Activated CD4-positive, alpha-beta memory T cell treated with anti-CD3 and anti-CD28 coated beads for 36 hours (primary cell): ENCODE measurements around the gene SDE2. TPM values are rescaled to one million over a fixed set of nuclear protein-coding genes. Genes with fewer than 3 reads are reported as not detected.
"Not testable (repeated sequence)": the region's sequence is repeated elsewhere in the genome, so short reads cannot be mapped to it uniquely, and the experiment has no call there.

ENCODE experiments used
- CTCF ChIA-PET: fragments of 350-600 bp; sonication (Branson Sonifier 250); formaldehyde crosslinking; loops from one replicate; lab custom pipeline; 2021; ENCODE audit warnings: antibody characterized with exemption, inconsistent platforms; lab: Charles Lee
- POLR2A ChIA-PET: fragments of 350-600 bp; sonication (Branson Sonifier 250); formaldehyde crosslinking; loops from one replicate; lab custom pipeline; 2021; ENCODE audit warnings: antibody characterized with exemption; lab: Charles Lee
- DNase-seq: peaks from one replicate; pipeline ENCODE4 v3.0.0-alpha.2; 2020
- H3K27ac Mint-ChIP-seq: one replicate; pipeline ENCODE4 v1.8.0; 2021; ENCODE audit warnings: mixed read lengths
- H3K27me3 Mint-ChIP-seq: one replicate; pipeline ENCODE4 v1.8.0; 2021; ENCODE audit warnings: mixed read lengths
- H3K36me3 Mint-ChIP-seq: one replicate; pipeline ENCODE4 v1.8.0; 2021; ENCODE audit warnings: mixed read lengths
- H3K4me1 Mint-ChIP-seq: one replicate; pipeline ENCODE4 v1.8.0; 2021; ENCODE audit warnings: low read depth, mixed read lengths
- H3K4me3 Mint-ChIP-seq: one replicate; pipeline ENCODE4 v1.8.0; 2021; ENCODE audit warnings: mild to moderate bottlenecking, mixed read lengths
- H3K9me3 Mint-ChIP-seq: one replicate; pipeline ENCODE4 v1.8.0; 2021; ENCODE audit warnings: mixed read lengths
- intact Hi-C: fragments of 100-400 bp; cut with micrococcal nuclease; formaldehyde crosslinking; loops from one replicate; pipeline ENCODE4 v1.15.1; 2023
- total RNA-seq, 2 experiments: library from RNA; stranded (reverse); gene quantifications; one replicate each; pipeline ENCODE4 v1.2.3, GENCODE V29; 2021

Gene SDE2
- total RNA-seq, 2 experiments from 2014 or later: 18.0 to 18.2 TPM

DNA sequence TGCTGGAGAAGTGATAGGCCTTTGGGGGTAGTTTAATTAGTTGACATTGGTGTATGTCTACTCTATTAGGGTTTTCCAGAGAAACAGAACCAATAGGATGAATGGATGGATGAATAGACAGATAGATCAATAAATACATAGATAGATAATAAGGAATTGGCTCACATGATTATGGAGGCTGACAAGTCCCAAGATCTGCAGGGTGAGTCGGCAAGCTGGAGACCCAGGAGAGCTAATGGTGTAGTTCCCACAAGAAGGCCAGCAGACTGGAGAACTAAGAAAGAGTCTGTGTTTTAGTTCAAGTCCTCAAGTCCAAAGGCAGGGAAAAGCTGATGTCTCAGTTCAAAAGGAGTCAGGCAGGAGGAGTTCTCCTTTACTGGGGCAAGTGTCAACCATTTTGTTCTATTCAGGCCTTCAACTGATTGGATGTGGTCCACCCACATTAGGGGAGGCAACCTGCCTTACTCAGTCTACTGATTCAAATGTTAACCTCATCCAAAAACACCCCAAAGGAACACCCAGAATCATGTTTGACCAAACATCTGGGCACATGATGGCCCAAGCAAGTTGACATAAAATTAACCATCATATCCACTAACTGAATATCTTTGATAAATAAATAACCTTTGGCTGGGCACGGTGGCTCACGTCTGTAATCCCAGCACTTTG lies 4.5 kb upstream of the SDE2 start:
- ChIA-PET CTCF (interaction anchor here (1.2 to 2.7 kb wide), 2 partner anchors 61 kb away, joined by 3 to 12 read pairs; no protein-coding TSS in a partner anchor), POLR2A (interaction anchor here (1.2 kb wide), 1 partner anchor 59 kb away, joined by 6 read pairs; the partner anchor contains the start of gene H3-3A)
- Mint-ChIP-seq H3K4me1 (peaks cover 39% of the 10 kb centered on the region), H3K27me3 (no peaks in the 10 kb centered on the region), H3K27ac (peak overlapping the region; percentile 59), H3K4me3 (no peak overlapping the region), H3K36me3 (peaks cover 4% of the 10 kb centered on the region), H3K9me3 (no peaks in the 10 kb centered on the region)
- DNase-seq: no peak
- intact Hi-C loops: loop anchor here (2.0 to 10.0 kb wide), 2 partner anchors 403 to 1569 kb away; partner anchors contain the start of gene WDR26

DNA sequence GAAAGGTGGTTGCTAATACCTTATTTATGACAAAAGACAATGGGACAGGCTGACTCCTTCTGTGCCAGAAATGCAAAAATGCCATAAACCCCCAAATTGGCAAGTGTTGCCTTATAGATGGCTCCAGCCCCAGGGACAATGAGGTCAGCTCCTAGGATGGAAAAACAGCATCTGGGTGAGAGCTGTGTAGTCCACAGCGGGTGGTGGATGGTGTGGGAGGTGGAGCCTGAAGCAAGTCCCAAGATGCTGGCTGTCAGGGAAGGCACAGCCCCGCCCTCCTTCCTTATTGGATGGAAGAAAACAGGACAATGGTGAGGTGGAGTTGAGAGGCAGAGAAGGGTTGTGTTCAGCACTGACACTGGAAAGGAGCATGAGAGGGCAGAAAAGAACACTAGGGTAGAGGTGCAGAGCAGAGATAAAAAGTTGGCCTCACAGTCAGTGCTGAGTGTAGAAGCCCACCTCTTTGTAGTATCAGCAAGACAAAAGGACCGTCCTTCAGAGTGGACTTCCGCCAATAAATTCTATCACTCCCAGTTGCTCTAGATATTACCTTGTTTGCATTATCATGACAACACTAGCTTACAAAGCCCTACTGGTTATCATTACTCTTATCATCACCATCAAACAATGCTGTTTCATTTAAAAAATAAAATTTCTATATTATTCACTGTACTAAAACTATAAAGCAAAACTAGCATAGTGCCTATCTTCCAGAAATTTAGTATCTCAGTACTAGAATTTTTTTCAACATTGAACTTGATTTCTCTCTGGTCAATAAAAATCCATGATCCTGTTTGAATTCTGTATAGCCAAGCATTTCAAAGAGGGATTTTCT lies 3.7 kb upstream of the SDE2 start:
- peak overlapping the region; percentile 28 for H3K4me3 Mint-ChIP-seq
- intact Hi-C loops: loop anchor here (2.0 to 10.0 kb wide), 2 partner anchors 404 to 1568 kb away; partner anchors contain the start of gene WDR26
- ChIA-PET POLR2A (interaction anchor here (2.1 kb wide), 1 partner anchor 60 kb away, joined by 7 read pairs; the partner anchor contains the start of gene H3-3A), CTCF (interaction anchor here (1.2 kb wide), 1 partner anchor 62 kb away, joined by 3 read pairs; no protein-coding TSS in a partner anchor)
- no peaks in the 10 kb centered on the region for H3K9me3 Mint-ChIP-seq
- peaks cover 42% of the 10 kb centered on the region for H3K4me1 Mint-ChIP-seq
- DNase-seq: peak; percentile 59
- peak overlapping the region; percentile 82 for H3K27ac Mint-ChIP-seq
- no peaks in the 10 kb centered on the region for H3K27me3 Mint-ChIP-seq
- H3K36me3 Mint-ChIP-seq: peaks cover 8% of the 10 kb centered on the region

DNA sequence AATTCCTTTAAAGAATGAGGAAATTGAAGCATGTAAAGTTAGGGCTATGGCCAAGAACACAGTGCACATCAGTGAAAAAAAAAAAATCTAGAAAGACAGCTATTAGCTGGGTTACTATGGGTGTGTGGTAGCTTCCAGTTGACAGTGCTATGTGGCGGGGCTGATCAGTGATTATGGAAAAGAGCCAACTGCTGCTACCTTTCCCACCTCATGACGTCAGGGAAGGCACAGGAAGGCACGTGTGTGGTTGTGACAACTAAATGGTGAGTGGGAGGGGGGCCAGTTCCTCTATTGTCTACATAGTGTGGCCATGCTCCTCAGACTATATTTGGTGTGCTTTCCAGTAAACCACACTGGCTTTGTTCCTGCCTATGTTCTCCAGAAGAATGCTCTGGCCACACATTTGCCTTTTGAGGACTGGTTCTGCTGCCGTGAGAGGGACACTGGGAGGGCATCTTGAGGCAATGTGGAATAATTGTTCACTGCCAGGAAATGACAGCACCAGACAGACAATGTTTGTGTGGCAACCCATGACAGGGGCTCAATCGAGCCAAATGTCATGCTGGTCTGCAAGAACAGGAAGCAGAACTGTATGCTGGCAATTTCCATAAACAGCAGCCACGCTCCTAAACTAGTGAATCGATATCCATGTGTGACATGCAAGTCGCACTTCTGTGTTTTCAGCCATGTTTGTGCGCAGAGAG lies 3.0 kb upstream of the SDE2 start:
- Mint-ChIP-seq H3K4me1 (peaks cover 49% of the 10 kb centered on the region), H3K27me3 (no peaks in the 10 kb centered on the region), H3K27ac (peak overlapping the region; percentile 82), H3K36me3 (peaks cover 8% of the 10 kb centered on the region), H3K4me3 (peak overlapping the region; percentile 28), H3K9me3 (no peaks in the 10 kb centered on the region)
- POLR2A ChIA-PET: interaction anchor here (0.5 to 2.1 kb wide), 2 partner anchors 61 to 121 kb away, joined by 3 to 7 read pairs; partner anchors contain the start of gene H3-3A
- peak; percentile 73 for DNase-seq
- CTCF ChIA-PET: no interaction called here
- intact Hi-C loops: loop anchor here (2.0 to 10.0 kb wide), 2 partner anchors 405 to 1567 kb away; partner anchors contain the start of gene WDR26

DNA sequence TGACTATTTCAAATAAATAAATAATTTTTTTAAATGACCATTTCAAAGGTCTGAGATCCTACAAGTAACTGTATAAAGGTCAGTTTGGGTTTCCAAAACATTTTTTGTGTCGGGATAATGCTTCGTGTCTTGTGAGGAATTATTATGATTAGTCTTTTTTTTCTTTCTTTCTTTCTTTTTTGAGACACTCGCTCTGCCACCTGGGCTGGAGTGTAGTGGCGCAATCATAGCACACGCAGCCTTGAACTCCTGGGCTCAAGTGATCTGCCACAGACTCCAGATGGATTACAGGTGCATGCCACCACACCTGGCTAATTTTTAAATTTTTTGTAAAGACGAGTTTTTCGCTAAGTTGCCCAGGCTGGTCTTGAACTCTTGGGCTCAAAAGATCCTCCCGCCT lies 1.9 kb upstream of the SDE2 start:
- H3K4me3 Mint-ChIP-seq: no peak overlapping the region
- intact Hi-C loops: loop anchor here (10.0 kb wide), 1 partner anchor 1566 kb away; the partner anchor contains the start of gene WDR26
- H3K36me3 Mint-ChIP-seq: peaks cover 14% of the 10 kb centered on the region
- H3K9me3 Mint-ChIP-seq: no peaks in the 10 kb centered on the region
- peaks cover 57% of the 10 kb centered on the region for H3K4me1 Mint-ChIP-seq
- ChIA-PET POLR2A (interaction anchor here (2.1 to 2.2 kb wide), 2 partner anchors 62 to 109 kb away, joined by 7 to 12 read pairs; partner anchors contain the start of gene H3-3A), CTCF (interaction anchor here (1.5 kb wide), 1 partner anchor 61 kb away, joined by 3 read pairs; the partner anchor contains the start of gene H3-3A)
- no peak for DNase-seq
- H3K27ac Mint-ChIP-seq: peak overlapping the region; percentile 96
- H3K27me3 Mint-ChIP-seq: no peaks in the 10 kb centered on the region

DNA sequence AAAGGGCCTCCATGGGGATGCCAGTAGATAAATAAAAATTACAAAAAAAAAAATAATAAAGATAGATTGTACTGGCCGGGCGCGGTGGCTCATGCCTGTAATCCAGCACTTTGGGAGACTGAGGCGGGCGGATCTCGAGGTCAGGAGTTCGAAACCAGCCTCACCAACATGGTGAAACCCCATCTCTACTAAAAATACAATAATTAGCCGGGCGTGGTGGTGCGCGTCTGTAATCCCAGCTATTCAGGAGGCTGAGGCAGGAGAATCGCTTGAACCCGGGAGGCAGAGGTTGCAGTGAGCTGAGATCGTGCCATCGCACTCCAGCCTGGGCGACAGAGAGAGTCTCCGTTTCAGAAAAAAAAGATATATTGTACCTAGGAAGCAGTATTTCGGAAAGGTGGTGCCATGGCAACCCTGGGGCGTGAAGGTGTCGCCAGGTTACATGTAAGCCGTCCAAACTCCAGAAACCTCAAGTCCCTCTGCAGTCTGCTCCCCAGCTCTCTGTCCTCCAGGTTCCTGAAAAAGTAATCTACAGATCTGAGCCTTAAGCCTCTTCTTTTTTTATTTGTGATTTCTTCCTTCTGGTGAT lies 1.4 kb upstream of the SDE2 start:
- ChIA-PET CTCF (interaction anchor here (1.1 to 1.9 kb wide), 6 partner anchors 10 to 109 kb away, joined by 3 to 12 read pairs (median 4); partner anchors contain the start of gene H3-3A), POLR2A (interaction anchor here (1.0 to 2.2 kb wide), 9 partner anchors 9 to 408 kb away, joined by 3 to 45 read pairs (median 6); partner anchors contain the start of genes H3-3A, PARP1, PYCR2 and TMEM63A)
- Mint-ChIP-seq H3K27ac (peak overlapping the region; percentile 96), H3K4me1 (peaks cover 61% of the 10 kb centered on the region), H3K4me3 (peak overlapping the region; percentile 100), H3K36me3 (peaks cover 18% of the 10 kb centered on the region)
- H3K9me3 Mint-ChIP-seq, DNase-seq, H3K27me3 Mint-ChIP-seq: not testable (repeated sequence)
- intact Hi-C loops: loop anchor here (10.0 kb wide), 1 partner anchor 1566 kb away; the partner anchor contains the start of gene WDR26

DNA sequence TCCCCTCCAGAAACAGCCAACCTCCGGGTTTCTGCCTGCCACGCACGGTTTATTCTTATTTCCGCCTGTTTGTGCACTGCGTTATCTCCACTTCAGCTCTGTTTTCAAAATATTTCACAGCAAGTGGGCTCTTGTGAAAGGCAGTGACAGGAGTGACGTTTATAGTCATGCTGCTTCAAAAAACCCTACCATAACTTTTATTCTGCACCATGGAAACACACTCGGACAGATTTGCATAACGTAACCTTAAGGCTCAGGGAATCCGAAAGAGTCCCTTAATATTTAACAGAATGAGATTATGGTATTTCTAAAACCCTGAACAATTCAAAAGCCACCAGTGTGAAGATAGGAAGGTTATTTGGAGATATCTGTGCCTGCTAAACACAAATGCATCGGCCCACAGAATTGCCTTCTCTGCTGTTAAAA lies 782 bp upstream of the SDE2 start:
- Mint-ChIP-seq H3K27ac (peak overlapping the region; percentile 96), H3K4me3 (peak overlapping the region; percentile 100), H3K9me3 (no peaks in the 10 kb centered on the region), H3K27me3 (no peaks in the 10 kb centered on the region), H3K36me3 (peaks cover 20% of the 10 kb centered on the region), H3K4me1 (peaks cover 65% of the 10 kb centered on the region)
- intact Hi-C loops: loop anchor here (1.0 to 10.0 kb wide), 7 partner anchors 62 to 1565 kb away; partner anchors contain the start of genes ACBD3, H3-3A, PYCR2 and WDR26
- POLR2A ChIA-PET: interaction anchor here (0.6 to 2.2 kb wide), 17 partner anchors 8 to 555 kb away, joined by 3 to 45 read pairs (median 4); partner anchors contain the start of genes H3-3A, PARP1, PYCR2 and SRP9
- CTCF ChIA-PET: interaction anchor here (0.7 to 1.9 kb wide), 10 partner anchors 10 to 408 kb away, joined by 3 to 12 read pairs (median 4); partner anchors contain the start of genes H3-3A, PARP1 and SRP9
- no peak for DNase-seq

DNA sequence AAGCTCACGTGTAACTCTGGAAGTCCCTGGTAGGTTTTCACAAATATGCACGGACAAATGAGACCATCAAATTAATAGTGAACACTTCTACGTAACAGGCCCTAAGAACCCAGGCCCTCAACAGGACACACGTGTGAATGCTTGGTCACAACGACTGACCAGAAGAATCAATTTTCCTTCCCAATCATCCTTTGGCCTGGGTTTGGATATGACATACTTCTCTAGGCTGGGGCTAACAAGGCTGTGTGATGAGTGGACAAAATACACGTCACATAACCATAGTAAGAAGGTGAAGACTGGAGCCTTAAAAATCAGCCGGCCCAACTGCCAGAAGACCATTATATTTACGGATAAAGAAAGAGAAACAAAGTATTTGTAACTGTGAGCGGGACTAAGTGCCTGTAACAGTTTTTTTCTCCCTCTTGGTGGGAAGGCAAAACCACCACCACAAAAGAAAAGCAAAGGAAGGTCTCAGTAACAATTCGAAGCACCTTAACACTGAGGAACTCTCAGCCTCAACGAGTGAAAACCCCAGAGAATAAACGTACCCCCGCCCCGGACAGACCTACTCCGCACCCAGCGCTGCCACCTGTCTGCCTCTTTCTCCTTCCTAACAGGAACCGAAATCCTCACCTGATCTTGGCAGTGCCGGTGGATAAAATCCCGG lies 450 bp downstream of the SDE2 start:
- ChIA-PET POLR2A (interaction anchor here (0.5 to 2.2 kb wide), 14 partner anchors 11 to 554 kb away, joined by 3 to 45 read pairs (median 6); partner anchors contain the start of genes H3-3A, PARP1, PYCR2 and SRP9), CTCF (interaction anchor here (0.6 to 2.0 kb wide), 7 partner anchors 11 to 409 kb away, joined by 3 to 17 read pairs (median 4); partner anchors contain the start of genes H3-3A and PARP1)
- Mint-ChIP-seq H3K27ac (peak overlapping the region; percentile 96), H3K4me3 (peak overlapping the region; percentile 100), H3K4me1 (peaks cover 61% of the 10 kb centered on the region), H3K9me3 (no peaks in the 10 kb centered on the region), H3K36me3 (peaks cover 27% of the 10 kb centered on the region), H3K27me3 (no peaks in the 10 kb centered on the region)
- intact Hi-C loops: loop anchor here (1.0 to 5.0 kb wide), 6 partner anchors 64 to 531 kb away; partner anchors contain the start of genes ACBD3, H3-3A and PYCR2
- no peak for DNase-seq

DNA sequence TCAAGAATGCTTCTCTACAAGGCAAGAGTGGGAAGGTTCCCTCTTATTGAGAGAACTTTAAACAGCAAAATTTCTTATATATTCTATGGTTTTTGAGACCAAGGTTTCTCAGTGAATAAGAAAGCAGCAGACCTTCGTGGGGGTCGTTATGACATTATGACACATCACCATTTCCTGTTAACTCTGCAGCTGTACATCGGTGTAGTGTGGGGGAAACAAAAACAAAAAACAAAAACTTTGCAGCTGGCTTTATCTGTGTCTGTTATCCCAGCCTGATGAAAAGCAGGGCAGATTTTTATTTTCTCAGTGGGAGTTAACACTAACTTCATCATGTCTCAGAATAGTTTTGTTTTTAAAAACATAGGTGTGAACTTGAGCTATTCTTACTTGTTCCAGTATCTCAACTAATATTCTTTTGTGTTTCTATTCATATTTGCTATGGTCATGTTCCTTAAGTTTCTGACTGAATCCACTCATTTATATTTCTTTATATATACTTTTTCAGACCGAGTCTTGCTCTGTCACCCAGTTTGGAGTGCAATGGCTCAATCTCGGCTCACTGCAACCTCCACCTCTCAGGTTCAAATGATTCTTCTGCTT lies 2.1 kb downstream of the SDE2 start:
- H3K9me3 Mint-ChIP-seq: no peaks in the 10 kb centered on the region
- peaks cover 33% of the 10 kb centered on the region for H3K36me3 Mint-ChIP-seq
- peak overlapping the region; percentile 76 for H3K27ac Mint-ChIP-seq
- no peaks in the 10 kb centered on the region for H3K27me3 Mint-ChIP-seq
- intact Hi-C loops: loop anchor here (5.0 kb wide), 1 partner anchor 530 kb away; no protein-coding TSS in a partner anchor
- ChIA-PET CTCF (interaction anchor here (1.1 to 3.5 kb wide), 3 partner anchors 9 to 126 kb away, joined by 3 to 17 read pairs (median 11); no protein-coding TSS in a partner anchor), POLR2A (interaction anchor here (1.4 kb wide), 1 partner anchor 65 kb away, joined by 5 read pairs; the partner anchor contains the start of gene H3-3A)
- peaks cover 49% of the 10 kb centered on the region for H3K4me1 Mint-ChIP-seq
- H3K4me3 Mint-ChIP-seq: peak overlapping the region; percentile 100
- no peak for DNase-seq
